SK-N-SH (cell line): Measurements from ENCODE around the gene ATF6. TPM values are rescaled to one million over a fixed set of nuclear protein-coding genes. Genes with fewer than 3 reads are reported as not detected.

Experiments
- CTCF ChIA-PET: fragments of 300-600, 350-600 bp; formaldehyde crosslinking; extraction: SDS; loops from one replicate; lab custom pipeline; 2021; lab: Yijun Ruan, JAX
- POLR2A ChIA-PET: fragments of 350-600 bp; sonication (Branson Sonifier 250); formaldehyde crosslinking; extraction: SDS; loops from one replicate; lab custom pipeline; 2020; ENCODE audit warnings: antibody characterized with exemption, inconsistent platforms; lab: Yijun Ruan, JAX
- DNase-seq: peaks from one replicate; pipeline ENCODE4 v3.0.0; 2012
- H2AFZ ChIP-seq: fragments of 200-600 bp; sonication (generic); 2 replicates; pipeline ENCODE4 v1.8.1; 2016; ENCODE audit warnings: antibody characterized with exemption, mild to moderate bottlenecking, low read depth
- H3F3A ChIP-seq: fragments of 200-600 bp; sonication (generic); replicated peaks from 2 replicates; pipeline ENCODE3; 2016; ENCODE audit warnings: antibody characterized with exemption, mild to moderate bottlenecking; ENCODE audit not compliant: insufficient read depth
- H3K27ac ChIP-seq, 2 experiments: fragments of 200-500 bp in 1 of 2; fragments of 200-600 bp in 1 of 2; sonication (Bioruptor generic) in 1 of 2; sonication (generic), shearing (Covaris generic) in 1 of 2; 2 replicates each; pipeline versions ENCODE4 v1.5.1 to v1.6.1; 2014 to 2016; ENCODE audit warnings: low read depth in 2 of 2, inconsistent platforms in 1 of 2, low read length in 1 of 2, mild to moderate bottlenecking in 1 of 2, mixed read lengths in 1 of 2
- H3K27me3 ChIP-seq: fragments of 200-600 bp; sonication (generic), shearing (Covaris generic); 2 replicates; pipeline ENCODE4 v1.6.1; 2016; ENCODE audit warnings: mixed run types; ENCODE audit not compliant: insufficient read depth
- H3K36me3 ChIP-seq, 2 experiments: fragments of 200-500 bp in 1 of 2; fragments of 200-600 bp in 1 of 2; sonication (Bioruptor generic) in 1 of 2; sonication (generic) in 1 of 2; replicated peaks in 1 of 2; 2 replicates each; pipeline versions ENCODE3 to v1.5.1; 2014 to 2016; ENCODE audit warnings: low read length in 1 of 2, mild to moderate bottlenecking in 1 of 2; ENCODE audit not compliant: insufficient read depth in 2 of 2, control insufficient read depth in 1 of 2
- H3K4me1 ChIP-seq, 2 experiments: fragments of 200-500 bp in 1 of 2; fragments of 200-600 bp in 1 of 2; sonication (Bioruptor generic) in 1 of 2; sonication (generic), shearing (Covaris generic) in 1 of 2; 2 replicates each; pipeline versions ENCODE4 v1.5.1 to v1.6.1; 2014 to 2016; ENCODE audit warnings: low read depth in 1 of 2, low read length in 1 of 2, mixed run types in 1 of 2; ENCODE audit not compliant: insufficient read depth in 2 of 2, control insufficient read depth in 1 of 2
- H3K4me2 ChIP-seq: fragments of 200-600 bp; sonication (generic), shearing (Covaris generic); 2 replicates; pipeline ENCODE4 v1.6.1; 2017; ENCODE audit warnings: mixed run types
- H3K4me3 ChIP-seq, 2 experiments: fragments of 200-500 bp in 1 of 2; fragments of 200-600 bp in 1 of 2; sonication (Bioruptor generic) in 1 of 2; sonication (generic), shearing (Covaris generic) in 1 of 2; 2 replicates each; pipeline versions ENCODE4 v1.5.1 to v1.8.1; 2014 to 2016; ENCODE audit warnings: low read depth in 2 of 2, inconsistent platforms in 1 of 2, low read length in 1 of 2, mild to moderate bottlenecking in 1 of 2, mixed read lengths in 1 of 2, moderate library complexity in 1 of 2
- H3K79me2 ChIP-seq: fragments of 200-600 bp; sonication (generic); 2 replicates; pipeline ENCODE4 v1.8.1; 2017; ENCODE audit warnings: mild to moderate bottlenecking; ENCODE audit not compliant: insufficient read depth
- H3K9ac ChIP-seq: fragments of 200-600 bp; sonication (generic); 2 replicates; pipeline ENCODE4 v1.6.1; 2017; ENCODE audit warnings: mixed run types
- H3K9me2 ChIP-seq: fragments of 200-600 bp; sonication (generic); 2 replicates; pipeline ENCODE4 v1.6.1; 2017; ENCODE audit warnings: mixed run types
- H3K9me3 ChIP-seq: fragments of 200-600 bp; sonication (generic); 2 replicates; pipeline ENCODE4 v1.6.1; 2017; ENCODE audit warnings: mixed run types, mild to moderate bottlenecking, moderate library complexity
- H4K20me1 ChIP-seq: fragments of 200-600 bp; sonication (generic); 2 replicates; pipeline ENCODE4 v1.6.1; 2017; ENCODE audit warnings: mild to moderate bottlenecking, mixed run types; ENCODE audit not compliant: insufficient read depth
- CHD2 ChIP-seq: fragments of 150-350 bp; IDR thresholded peaks from 2 replicates; pipeline ENCODE4 v1.6.1; 2018; ENCODE audit warnings: low read length; ENCODE audit not compliant: partially characterized antibody
- CTCF ChIP-seq: fragments of 200-600 bp; sonication (generic); IDR thresholded peaks from 2 replicates; pipeline ENCODE4 v1.6.1; 2017; ENCODE audit warnings: antibody characterized with exemption, mild to moderate bottlenecking, moderate library complexity
- FOXJ3 ChIP-seq: sonication (generic); formaldehyde crosslinking; IDR thresholded peaks from 2 replicates; pipeline ENCODE4 v1.5.1; 2020; ENCODE audit warnings: mild to moderate bottlenecking, missing genetic modification reagents
- NFIC ChIP-seq: IDR thresholded peaks from 2 replicates; pipeline ENCODE4 v1.4.0; 2012; ENCODE audit warnings: borderline replicate concordance
- NRF1 ChIP-seq: IDR thresholded peaks from 2 replicates; pipeline ENCODE4 v1.6.1; 2012; ENCODE audit warnings: low read depth, mild to moderate bottlenecking, low read length
- PBX3 ChIP-seq: IDR thresholded peaks from 2 replicates; pipeline ENCODE4; 2012
- RCOR1 ChIP-seq: fragments of 150-350 bp; IDR thresholded peaks from 2 replicates; pipeline ENCODE4 v1.6.1; 2017; ENCODE audit warnings: antibody characterized with exemption, low read length
- RFX5 ChIP-seq: IDR thresholded peaks from 2 replicates; pipeline ENCODE4 v1.6.1; 2012; ENCODE audit warnings: mild to moderate bottlenecking, improper control_type of control experiment, low read length
- RXRA ChIP-seq: IDR thresholded peaks from 2 replicates; pipeline ENCODE4 v1.4.0; 2012; ENCODE audit warnings: low read depth, mild to moderate bottlenecking, borderline replicate concordance
- SIN3A ChIP-seq: IDR thresholded peaks from 2 replicates; pipeline ENCODE4 v1.6.1; 2012; ENCODE audit warnings: low read depth, mild to moderate bottlenecking, low read length, moderate library complexity, borderline replicate concordance
- SMC3 ChIP-seq: IDR thresholded peaks from 2 replicates; pipeline ENCODE4 v1.6.1; 2012; ENCODE audit warnings: low read depth, low read length, improper control_type of control experiment
- TAF1 ChIP-seq: IDR thresholded peaks from 2 replicates; pipeline ENCODE4 v1.6.1; 2012; ENCODE audit warnings: low read depth, mild to moderate bottlenecking, low read length, moderate library complexity, borderline replicate concordance
- TCF12 ChIP-seq: IDR thresholded peaks from 2 replicates; pipeline ENCODE4 v1.4.0; 2012
- TEAD4 ChIP-seq: IDR thresholded peaks from 2 replicates; pipeline ENCODE4 v1.4.0; 2012; ENCODE audit warnings: mild to moderate bottlenecking, borderline replicate concordance; ENCODE audit not compliant: insufficient read depth
- USF1 ChIP-seq: IDR thresholded peaks from 2 replicates; pipeline ENCODE4 v1.4.0; 2012; ENCODE audit warnings: low read depth, borderline replicate concordance
- WGBS: methylation state at CpG from one replicate; pipeline ENCODE4 v1.1.6; 2017; ENCODE audit warnings: low lambda C conversion rate; 5-methylcytosine and 5-hydroxymethylcytosine counted together
- polyA plus RNA-seq, 3 experiments: library from polyadenylated mRNA; depleted of rRNA; stranded (reverse); fragments of >200 nt; gene quantifications; 2 replicates each; pipeline ENCODE4 v1.2.3, GENCODE V29; 2012
- TF ChIP-seq, protein P1 (sequence below): IDR thresholded peaks from 2 replicates; pipeline ENCODE4 v1.4.0; 2012; ENCODE audit warnings: low read depth, borderline replicate concordance
- TF ChIP-seq, protein P2 (sequence below): fragments of 150-350 bp; IDR thresholded peaks from 2 replicates; pipeline ENCODE4 v1.6.1; 2016; ENCODE audit warnings: mild to moderate bottlenecking, low read depth, low read length

The ATF6 gene
- polyA plus RNA-seq, 1 of the 3 experiments (the other 2 are of a cell fraction), result 8.8 TPM

DNA sequence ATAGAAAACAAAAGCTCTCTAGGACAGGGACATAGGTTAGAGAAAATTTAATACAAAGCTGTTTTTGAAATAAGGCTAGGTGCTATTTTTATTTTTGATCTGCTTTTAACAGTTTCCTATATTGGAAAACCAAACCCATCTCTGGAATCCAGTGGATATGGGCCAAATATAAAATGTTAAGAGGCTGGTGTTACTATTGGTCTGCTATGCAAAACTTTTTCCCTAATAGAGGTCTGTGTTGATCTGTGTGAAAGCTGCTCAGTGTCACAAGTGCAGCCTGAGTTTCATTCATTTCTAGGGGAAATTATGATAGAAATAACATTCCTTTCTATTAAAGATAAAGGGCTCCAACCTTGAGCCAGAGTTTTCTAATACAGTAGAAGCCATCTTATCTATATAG, 141.1 kb downstream of the ATF6 start:
- peak overlapping the region in 1 of 2 experiments; percentile 58; a peak in 1 of 4 replicates for H3K27ac ChIP-seq
- H3K27me3 ChIP-seq, result no peaks in the 10 kb centered on the region
- no peak overlapping the region for H3K4me2 ChIP-seq
- H3K36me3 ChIP-seq, result no peaks in the 10 kb centered on the region
- H2AFZ ChIP-seq, result no peak overlapping the region
- H3K9me2 ChIP-seq, result no peaks in the 10 kb centered on the region
- H3K79me2 ChIP-seq, result no peaks in the 10 kb centered on the region
- POLR2A ChIA-PET, result no interaction called here
- peaks cover 7% of the 10 kb centered on the region for H3F3A ChIP-seq
- no peak overlapping the region for H3K9ac ChIP-seq
- H4K20me1 ChIP-seq, result no peaks in the 10 kb centered on the region
- no peak for DNase-seq
- H3K9me3 ChIP-seq, result no peaks in the 10 kb centered on the region
- CTCF ChIA-PET, result interaction anchor here (1.0 to 1.2 kb wide), 2 partner anchors 106 to 130 kb away, joined by 3 to 4 read pairs; no protein-coding TSS in a partner anchor
- peaks cover 11 to 18% of the 10 kb centered on the region in 2 experiments; a peak in 2 of 4 replicates for H3K4me1 ChIP-seq
- no peak overlapping the region for H3K4me3 ChIP-seq
- TF ChIP-seq RFX5, result no peak
- no peak for TF ChIP-seq FOXJ3
- no peak for TF ChIP-seq RXRA
- TF ChIP-seq, all 33 proteins: peak for 0

GRCh38 chr1:161908264-161908663, 142.1 kb downstream of the ATF6 start:
- Histone ChIP-seq H3K27me3 (no peaks in the 10 kb centered on the region), H3K4me1 (peaks cover 11 to 18% of the 10 kb centered on the region in 2 experiments; a peak in 2 of 4 replicates), H3K27ac (peak overlapping the region in 1 of 2 experiments; percentile 58; a peak in 1 of 4 replicates), H3K9ac (no peak overlapping the region), H3K79me2 (no peaks in the 10 kb centered on the region), H3K9me2 (no peaks in the 10 kb centered on the region), H3K36me3 (peaks cover 3 to 8% of the 10 kb centered on the region in 2 experiments), H3F3A (peaks cover 9% of the 10 kb centered on the region), H2AFZ (no peak overlapping the region), H3K4me2 (no peak overlapping the region), H3K9me3 (no peaks in the 10 kb centered on the region), H3K4me3 (no peak overlapping the region), H4K20me1 (no peaks in the 10 kb centered on the region)
- ChIA-PET CTCF (no interaction called here), POLR2A (no interaction called here)
- TF ChIP-seq NFIC (no peak), TCF12 (no peak), CHD2 (no peak), RCOR1 (no peak), PBX3 (no peak), SMC3 (no peak), NRF1 (no peak), RFX5 (no peak), SIN3A (no peak), CTCF (no peak), TAF1 (no peak), USF1 (no peak), FOXJ3 (no peak), TEAD4 (no peak)
- TF ChIP-seq, protein P1, sequence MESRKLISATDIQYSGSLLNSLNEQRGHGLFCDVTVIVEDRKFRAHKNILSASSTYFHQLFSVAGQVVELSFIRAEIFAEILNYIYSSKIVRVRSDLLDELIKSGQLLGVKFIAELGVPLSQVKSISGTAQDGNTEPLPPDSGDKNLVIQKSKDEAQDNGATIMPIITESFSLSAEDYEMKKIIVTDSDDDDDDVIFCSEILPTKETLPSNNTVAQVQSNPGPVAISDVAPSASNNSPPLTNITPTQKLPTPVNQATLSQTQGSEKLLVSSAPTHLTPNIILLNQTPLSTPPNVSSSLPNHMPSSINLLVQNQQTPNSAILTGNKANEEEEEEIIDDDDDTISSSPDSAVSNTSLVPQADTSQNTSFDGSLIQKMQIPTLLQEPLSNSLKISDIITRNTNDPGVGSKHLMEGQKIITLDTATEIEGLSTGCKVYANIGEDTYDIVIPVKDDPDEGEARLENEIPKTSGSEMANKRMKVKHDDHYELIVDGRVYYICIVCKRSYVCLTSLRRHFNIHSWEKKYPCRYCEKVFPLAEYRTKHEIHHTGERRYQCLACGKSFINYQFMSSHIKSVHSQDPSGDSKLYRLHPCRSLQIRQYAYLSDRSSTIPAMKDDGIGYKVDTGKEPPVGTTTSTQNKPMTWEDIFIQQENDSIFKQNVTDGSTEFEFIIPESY, result no peak
- TF ChIP-seq, protein P2, sequence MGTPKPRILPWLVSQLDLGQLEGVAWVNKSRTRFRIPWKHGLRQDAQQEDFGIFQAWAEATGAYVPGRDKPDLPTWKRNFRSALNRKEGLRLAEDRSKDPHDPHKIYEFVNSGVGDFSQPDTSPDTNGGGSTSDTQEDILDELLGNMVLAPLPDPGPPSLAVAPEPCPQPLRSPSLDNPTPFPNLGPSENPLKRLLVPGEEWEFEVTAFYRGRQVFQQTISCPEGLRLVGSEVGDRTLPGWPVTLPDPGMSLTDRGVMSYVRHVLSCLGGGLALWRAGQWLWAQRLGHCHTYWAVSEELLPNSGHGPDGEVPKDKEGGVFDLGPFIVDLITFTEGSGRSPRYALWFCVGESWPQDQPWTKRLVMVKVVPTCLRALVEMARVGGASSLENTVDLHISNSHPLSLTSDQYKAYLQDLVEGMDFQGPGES, result no peak
- 90% methylated on average over 3 of the region's 3 CpGs for WGBS
- no peak for DNase-seq
